ENCODE data around the gene PHAF1. TPM values are rescaled to one million over a fixed set of nuclear protein-coding genes. Genes with fewer than 3 reads are reported as not detected.
A peak's percentile ranks its signal among the peaks of the same experiment; 100 is the strongest.

PHAF1 gene
- total RNA-seq, 2 donors from 2014 or later: 10.0 to 14.0 TPM

DNA sequence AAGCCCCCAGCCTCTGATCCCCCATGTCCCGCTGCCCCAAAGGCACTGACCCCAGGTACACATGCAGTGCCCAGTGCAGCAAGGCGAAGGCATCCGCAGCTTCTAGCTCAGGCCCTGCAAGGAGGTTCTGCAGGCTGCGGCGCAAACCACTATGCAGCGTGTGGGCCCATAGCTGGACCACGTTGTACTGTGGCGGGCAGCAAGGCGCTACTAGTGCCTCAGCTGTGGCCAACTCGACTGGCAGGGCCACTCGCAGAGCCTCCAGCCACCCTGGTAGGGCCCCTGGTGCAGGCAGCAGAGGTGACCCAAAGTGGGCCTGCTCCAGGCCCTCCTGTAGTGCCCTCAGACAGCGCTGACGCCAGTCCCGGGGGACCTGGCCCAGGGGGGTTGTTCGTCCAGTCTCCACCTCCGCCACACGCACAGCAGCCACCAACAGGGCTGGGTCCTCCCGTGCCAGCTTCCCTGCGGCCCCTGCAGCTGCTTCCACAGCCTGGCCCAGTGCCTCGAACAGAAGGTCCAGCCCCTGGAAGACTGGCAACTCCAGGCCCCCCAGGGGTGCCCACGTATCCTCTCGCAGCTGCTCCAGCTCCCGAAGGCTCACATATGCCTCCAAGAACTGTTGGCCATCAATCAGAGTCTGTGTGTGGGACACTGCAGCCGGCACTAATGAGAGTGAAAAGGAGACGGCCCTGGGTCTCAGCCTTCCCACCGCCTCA is 77.6 kb downstream of the PHAF1 start:
- H3K36me3 ChIP-seq: no peaks in the 10 kb centered on the region
- no peak overlapping the region for H3K27ac ChIP-seq
- no peak overlapping the region for H3K4me3 ChIP-seq
- no peak for DNase-seq
- no peaks in the 10 kb centered on the region for H3K27me3 ChIP-seq
- H3K9ac ChIP-seq (ENCODE audit: low read depth in 2 of 2, low read length in 2 of 2): no peak overlapping the region
- TF ChIP-seq, protein P1, sequence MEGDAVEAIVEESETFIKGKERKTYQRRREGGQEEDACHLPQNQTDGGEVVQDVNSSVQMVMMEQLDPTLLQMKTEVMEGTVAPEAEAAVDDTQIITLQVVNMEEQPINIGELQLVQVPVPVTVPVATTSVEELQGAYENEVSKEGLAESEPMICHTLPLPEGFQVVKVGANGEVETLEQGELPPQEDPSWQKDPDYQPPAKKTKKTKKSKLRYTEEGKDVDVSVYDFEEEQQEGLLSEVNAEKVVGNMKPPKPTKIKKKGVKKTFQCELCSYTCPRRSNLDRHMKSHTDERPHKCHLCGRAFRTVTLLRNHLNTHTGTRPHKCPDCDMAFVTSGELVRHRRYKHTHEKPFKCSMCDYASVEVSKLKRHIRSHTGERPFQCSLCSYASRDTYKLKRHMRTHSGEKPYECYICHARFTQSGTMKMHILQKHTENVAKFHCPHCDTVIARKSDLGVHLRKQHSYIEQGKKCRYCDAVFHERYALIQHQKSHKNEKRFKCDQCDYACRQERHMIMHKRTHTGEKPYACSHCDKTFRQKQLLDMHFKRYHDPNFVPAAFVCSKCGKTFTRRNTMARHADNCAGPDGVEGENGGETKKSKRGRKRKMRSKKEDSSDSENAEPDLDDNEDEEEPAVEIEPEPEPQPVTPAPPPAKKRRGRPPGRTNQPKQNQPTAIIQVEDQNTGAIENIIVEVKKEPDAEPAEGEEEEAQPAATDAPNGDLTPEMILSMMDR (IDR thresholded peaks at IDR 0.05): no peak
- H3K9me3 ChIP-seq: no peaks in the 10 kb centered on the region
- intact Hi-C loops (cut with DNase I): loop anchor here (10.0 kb wide), 1 partner anchor 213 kb away; no protein-coding TSS in a partner anchor
- peaks cover 16% of the 10 kb centered on the region for H3K4me1 ChIP-seq

DNA sequence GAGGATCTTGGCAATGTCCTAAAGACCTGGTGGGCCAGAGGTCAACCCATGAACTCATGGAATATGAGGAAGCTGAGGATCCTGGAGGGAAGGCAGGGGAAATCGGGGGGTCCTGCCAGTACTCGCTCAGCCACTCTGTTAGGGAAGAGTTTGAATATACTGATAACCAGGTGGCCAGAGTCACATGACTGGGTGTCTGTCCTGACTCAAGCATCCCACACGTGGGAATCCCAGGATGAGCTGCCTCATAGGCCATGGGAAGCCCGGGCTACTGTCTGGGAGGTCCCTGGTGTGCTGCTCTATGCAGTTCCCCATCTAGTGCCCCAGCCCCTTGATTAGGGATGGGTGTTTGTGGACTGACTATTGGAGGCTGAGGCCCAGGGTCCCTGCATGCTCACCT is 78.6 kb downstream of the PHAF1 start:
- Histone ChIP-seq H3K4me3 (no peak overlapping the region), H3K9ac (ENCODE audit: low read depth in 2 of 2, low read length in 2 of 2) (no peak overlapping the region), H3K9me3 (no peaks in the 10 kb centered on the region), H3K27me3 (no peaks in the 10 kb centered on the region), H3K36me3 (no peaks in the 10 kb centered on the region), H3K4me1 (peaks cover 24% of the 10 kb centered on the region), H3K27ac (no peak overlapping the region)
- intact Hi-C loops (cut with DNase I): loop anchor here (10.0 kb wide), 1 partner anchor 214 kb away; no protein-coding TSS in a partner anchor
- DNase-seq: no peak
- TF ChIP-seq, protein P1 (IDR thresholded peaks at IDR 0.05): no peak

DNA sequence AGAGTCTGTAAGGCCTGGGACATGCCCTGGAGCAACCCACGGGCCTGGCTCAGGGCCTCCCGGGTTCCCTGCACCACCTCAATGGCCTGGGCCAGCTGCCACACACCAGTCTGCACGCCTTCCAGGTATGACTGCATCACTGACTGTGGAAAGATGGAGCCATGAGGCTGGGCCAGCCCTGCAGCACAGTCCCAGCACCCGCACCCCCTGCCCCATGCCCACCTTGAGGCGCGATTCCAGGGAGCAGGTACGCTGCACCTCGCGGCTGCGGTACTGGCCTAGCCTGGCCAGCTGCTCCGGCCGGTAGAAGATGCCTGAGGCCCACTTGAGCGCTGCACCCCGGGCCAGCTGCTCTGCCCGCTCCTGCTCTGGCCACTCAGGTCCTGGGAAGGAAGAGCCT is 79.1 kb downstream of the PHAF1 start:
- Histone ChIP-seq H3K27ac (no peak overlapping the region), H3K4me1 (peaks cover 28% of the 10 kb centered on the region), H3K36me3 (no peaks in the 10 kb centered on the region), H3K9me3 (no peaks in the 10 kb centered on the region), H3K9ac (ENCODE audit: low read depth in 2 of 2, low read length in 2 of 2) (no peak overlapping the region), H3K27me3 (no peaks in the 10 kb centered on the region), H3K4me3 (no peak overlapping the region)
- intact Hi-C loops (cut with DNase I): loop anchor here (10.0 kb wide), 1 partner anchor 214 kb away; no protein-coding TSS in a partner anchor
- DNase-seq: no peak
- TF ChIP-seq, protein P1 (IDR thresholded peaks at IDR 0.05): no peak

DNA sequence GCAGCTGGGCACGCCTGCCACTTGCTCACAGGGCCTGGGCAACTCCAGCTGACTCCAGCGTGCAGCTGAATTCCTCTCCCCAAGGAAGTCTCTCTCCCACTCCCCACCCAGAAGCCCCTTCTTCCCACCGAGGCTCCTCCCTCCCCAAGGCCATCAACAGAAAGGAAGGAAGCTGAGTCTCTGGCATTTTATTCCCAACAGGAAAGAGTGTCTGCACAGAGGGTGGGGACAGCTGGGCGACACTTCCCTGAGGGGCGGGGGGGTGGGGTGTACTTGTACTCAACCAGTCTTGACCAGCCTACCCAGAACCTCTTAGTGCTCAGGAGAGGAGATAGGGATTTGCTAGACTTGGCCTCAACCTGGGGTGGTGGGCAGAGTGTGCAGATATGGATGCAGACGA is 80.3 kb downstream of the PHAF1 start, which contains the start of gene EXOC3L1:
TSS of gene EXOC3L1 (minus strand) at position 96 of the 400 bp plus-strand sequence. CDS start 460 bp downstream, outside the sequence.
- Histone ChIP-seq H3K9ac (ENCODE audit: low read depth in 2 of 2, low read length in 2 of 2) (peak within 1 kb of the TSS in 1 of 2 donors; percentile 26), H3K27ac (peak within 1 kb of the TSS; percentile 33), H3K27me3 (no peaks in the 10 kb centered on the region), H3K4me3 (no peak within 1 kb of the TSS), H3K36me3 (no peaks in the 10 kb centered on the region), H3K4me1 (peaks cover 24% of the 10 kb centered on the region), H3K9me3 (no peaks in the 10 kb centered on the region)
- intact Hi-C loops (cut with DNase I): no loop called here
- TF ChIP-seq, protein P1 (IDR thresholded peaks at IDR 0.05): no peak
- no peak for DNase-seq

DNA sequence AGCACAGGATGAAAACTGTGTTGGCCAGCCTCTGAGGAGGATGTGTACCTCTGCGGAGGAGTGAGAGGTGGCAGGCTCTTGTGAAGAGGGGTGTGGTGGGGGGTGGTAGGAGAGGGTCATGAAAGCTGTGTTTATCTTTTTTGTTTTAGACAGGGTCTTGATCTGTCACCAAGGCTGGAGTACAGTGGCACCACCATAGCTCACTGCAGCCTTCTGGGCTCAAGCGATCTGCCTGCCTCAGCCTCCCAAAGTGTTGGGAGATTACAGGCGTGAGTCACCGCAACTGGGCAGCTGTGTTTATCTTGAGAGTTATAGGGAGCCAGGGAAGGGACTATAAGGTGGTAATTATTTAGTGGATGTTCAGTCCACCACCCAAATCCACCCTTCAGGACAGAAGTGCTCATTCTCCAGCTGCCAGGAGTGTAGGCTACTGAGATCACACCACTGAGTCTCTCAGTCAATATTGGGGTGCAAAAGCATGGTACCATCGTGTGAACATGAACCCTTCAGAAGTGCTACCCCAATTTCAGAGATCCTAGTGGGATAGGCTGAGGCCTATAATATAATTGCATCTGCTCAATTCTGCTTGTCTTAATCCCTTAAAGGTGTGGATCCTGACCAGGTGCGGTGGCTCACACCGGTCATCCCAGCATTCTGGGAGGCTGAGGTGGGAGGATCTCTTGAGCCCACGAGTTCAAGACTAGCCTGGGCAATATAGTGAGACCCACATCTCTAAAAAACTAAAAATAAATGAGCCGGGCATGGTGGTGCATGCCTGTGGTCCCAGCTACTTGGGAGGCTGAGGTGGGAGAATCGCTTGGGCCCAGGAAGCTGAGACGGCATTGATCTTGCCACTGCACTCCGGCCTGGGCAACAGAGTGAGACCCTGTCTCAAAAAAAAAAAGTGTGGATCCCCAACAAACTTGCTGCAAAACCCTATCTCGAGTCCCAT is 81.0 kb downstream of the PHAF1 start:
- Histone ChIP-seq H3K9me3 (no peaks in the 10 kb centered on the region), H3K27ac (peak overlapping the region; percentile 33), H3K4me1 (peaks cover 18% of the 10 kb centered on the region), H3K27me3 (no peaks in the 10 kb centered on the region), H3K9ac (ENCODE audit: low read depth in 2 of 2, low read length in 2 of 2) (no peak overlapping the region), H3K4me3 (no peak overlapping the region), H3K36me3 (peaks cover 6% of the 10 kb centered on the region)
- TF ChIP-seq, protein P1 (IDR thresholded peaks at IDR 0.05): no peak
- no peak for DNase-seq
- intact Hi-C loops (cut with DNase I): no loop called here

Measured in colonic mucosa (tissue), 4 donors.